Thoracic aorta (tissue), 2 donors: ENCODE data around the gene FDCSP. TPM values are rescaled to one million over a fixed set of nuclear protein-coding genes. Genes with fewer than 3 reads are reported as not detected.

Experiments used
- ATAC-seq: fragments of 150-250 bp; one replicate; pipeline ENCODE4 v1.8.0; 2017; ENCODE audit warnings: low read depth; ENCODE audit not compliant: insufficient number of reproducible peaks, low FRiP score
- DNase-seq: peaks from one replicate; pipeline ENCODE4 v3.0.0-alpha.2; 2020; ENCODE audit warnings: low spot score
- H3K27ac ChIP-seq, 2 donors: fragments of 200-600 bp; sonication (generic); 1 replicate in 1 of 2; 2 replicates in 1 of 2; pipeline ENCODE4 v1.5.1; 2016; ENCODE audit warnings: mild to moderate bottlenecking in 2 of 2, moderate library complexity in 2 of 2
- H3K27me3 ChIP-seq: fragments of 200-600 bp; sonication (generic); replicated peaks from 2 replicates; pipeline ENCODE4 v1.6.0; 2016; ENCODE audit warnings: mild to moderate bottlenecking; ENCODE audit not compliant: insufficient read depth
- H3K36me3 ChIP-seq: fragments of 200-600 bp; sonication (generic); one replicate; pipeline ENCODE4 v1.5.1; 2016
- H3K4me1 ChIP-seq, 2 donors: fragments of 200-600 bp; sonication (generic); 1 replicate in 1 of 2; 2 replicates in 1 of 2; pipeline versions ENCODE4 v1.5.1 to v1.6.0; 2016; ENCODE audit warnings: low read depth in 2 of 2, mild to moderate bottlenecking in 1 of 2; ENCODE audit not compliant: control insufficient read depth in 1 of 2
- H3K4me3 ChIP-seq: fragments of 200-600 bp; sonication (generic); 2 replicates; pipeline ENCODE4 v1.5.1; 2016; ENCODE audit warnings: mild to moderate bottlenecking
- H3K9me3 ChIP-seq: fragments of 200-600 bp; sonication (generic); 2 replicates; pipeline ENCODE4 v1.5.1; 2016
- CTCF ChIP-seq: fragments of 200-600 bp; sonication (generic); IDR thresholded peaks from one replicate; pipeline ENCODE4 v1.5.1; 2019; ENCODE audit warnings: antibody characterized with exemption
- total RNA-seq, 2 donors: library from RNA; depleted of rRNA; stranded (reverse); fragments of >200 nt; gene quantifications; one replicate each; pipeline versions ENCODE4 v1.1.0 to v1.2.3, GENCODE V29; 2016

FDCSP gene
- not detected for total RNA-seq

GRCh38 chr4:70225824-70226223 is at the start of gene FDCSP:
FDCSP (plus strand) TSS chr4:70226124; CDS start chr4:70231195, 5,071 bp downstream.
- H3K4me1 ChIP-seq: no peaks in the 10 kb centered on the region
- ATAC-seq: no peak
- H3K27ac ChIP-seq: no peak within 1 kb of the TSS

GRCh38 chr4:70177090-70177489 is 48.8 kb upstream of the FDCSP start:
- Histone ChIP-seq H3K27me3 (no peaks in the 10 kb centered on the region), H3K4me3 (no peak overlapping the region), H3K36me3 (no peaks in the 10 kb centered on the region), H3K9me3 (no peaks in the 10 kb centered on the region), H3K4me1 (no peaks in the 10 kb centered on the region), H3K27ac (no peak overlapping the region)
- no peak for TF ChIP-seq CTCF
- ATAC-seq: no peak
- DNase-seq: no peak

More at GRCh38 chr4:70225824-70226223, at the start of gene FDCSP:
- DNase-seq: no peak
- no peak within 1 kb of the TSS for H3K4me3 ChIP-seq
- no peaks in the 10 kb centered on the region for H3K27me3 ChIP-seq
- no peaks in the 10 kb centered on the region for H3K9me3 ChIP-seq
- H3K36me3 ChIP-seq: no peaks in the 10 kb centered on the region
- no peak for TF ChIP-seq CTCF

GRCh38 chr4:70178075-70178660 is 47.8 kb upstream of the FDCSP start:
- TF ChIP-seq CTCF: no peak
- ATAC-seq (no peak), DNase-seq (no peak)
- Histone ChIP-seq H3K36me3 (no peaks in the 10 kb centered on the region), H3K27ac (no peak overlapping the region), H3K27me3 (no peaks in the 10 kb centered on the region), H3K4me3 (no peak overlapping the region), H3K9me3 (no peaks in the 10 kb centered on the region), H3K4me1 (no peaks in the 10 kb centered on the region)

GRCh38 chr4:70179811-70180210 is 46.1 kb upstream of the FDCSP start:
- Histone ChIP-seq H3K36me3 (no peaks in the 10 kb centered on the region), H3K27me3 (no peaks in the 10 kb centered on the region), H3K4me3 (no peak overlapping the region), H3K9me3 (no peaks in the 10 kb centered on the region), H3K27ac (no peak overlapping the region), H3K4me1 (no peaks in the 10 kb centered on the region)
- no peak for ATAC-seq
- DNase-seq: no peak
- no peak for TF ChIP-seq CTCF

GRCh38 chr4:70181864-70182263 is 44.1 kb upstream of the FDCSP start:
- no peaks in the 10 kb centered on the region for H3K27me3 ChIP-seq

More at GRCh38 chr4:70181864-70182263, 44.1 kb upstream of the FDCSP start:
- Histone ChIP-seq H3K4me1 (no peaks in the 10 kb centered on the region), H3K4me3 (no peak overlapping the region), H3K36me3 (no peaks in the 10 kb centered on the region), H3K9me3 (no peaks in the 10 kb centered on the region), H3K27ac (no peak overlapping the region)
- no peak for ATAC-seq
- TF ChIP-seq CTCF: no peak
- no peak for DNase-seq
